Ovary (tissue), 9 donors: Measurements from ENCODE around the gene ODAPH. TPM values are rescaled to one million over a fixed set of nuclear protein-coding genes. Genes with fewer than 3 reads are reported as not detected.

Experiments
- DNase-seq, 5 donors: peaks; one replicate each; pipeline ENCODE4 v3.0.0-alpha.2; 2019 to 2020
- H3K27ac ChIP-seq, 2 donors: fragments of 200-600 bp; one replicate each; pipeline versions ENCODE4 v1.5.1 to v1.8.0; 2019 to 2022
- H3K27me3 ChIP-seq: fragments of 200-600 bp; one replicate; pipeline ENCODE4 v1.8.0; 2022
- H3K36me3 ChIP-seq: fragments of 200-600 bp; sonication (generic); one replicate; pipeline ENCODE4 v1.5.1; 2019
- H3K4me1 ChIP-seq: one replicate; pipeline ENCODE4 v1.8.1; 2013; ENCODE audit warnings: mild to moderate bottlenecking, moderate library complexity; ENCODE audit not compliant: insufficient read depth
- H3K4me3 ChIP-seq: fragments of 200-600 bp; sonication (generic); one replicate; pipeline ENCODE4 v1.5.1; 2017
- H3K9me3 ChIP-seq, 2 donors: fragments of 200-600 bp in 1 of 2; sonication (generic) in 1 of 2; one replicate each; pipeline versions ENCODE4 v1.5.1 to v1.8.1; 2013 to 2019; ENCODE audit warnings: mild to moderate bottlenecking in 1 of 2, moderate library complexity in 1 of 2
- EP300 ChIP-seq: sonication (generic); formaldehyde crosslinking; IDR thresholded peaks from one replicate; pipeline ENCODE4 v1.6.1; 2017; ENCODE audit warnings: antibody characterized with exemption
- POLR2A ChIP-seq: fragments of 450-650 bp; IDR thresholded peaks from one replicate; pipeline ENCODE4 v1.6.1; 2017; ENCODE audit warnings: antibody characterized with exemption, mild to moderate bottlenecking, moderate library complexity
- WGBS, 3 donors: extraction: QIAGEN DNeasy Blood & Tissue Kit in 1 of 3; methylation state at CpG; one replicate each; pipeline versions ENCODE4 v1.1.5 to v1.1.7; 2013 to 2017; 5-methylcytosine and 5-hydroxymethylcytosine counted together
- intact Hi-C, 4 donors: fragments of 100-400 bp; cut with DNase I; formaldehyde crosslinking; loops; one replicate each; pipeline versions ENCODE4 v1.11.0 to v1.15.1; 2022 to 2023
- polyA plus RNA-seq, 2 donors: library from polyadenylated mRNA; stranded (reverse); fragments of 200-250 nt in 1 of 2; fragments of 350-450 nt in 1 of 2; fragmentation: Illumina TruSeq in 1 of 2; extraction: RNeasy Lipid Tissue Mini Kit (QIAGEN cat#74804) in 1 of 2; gene quantifications; one replicate each; pipeline ENCODE4 v1.2.3, GENCODE V29; 2013 to 2014
- total RNA-seq, 7 donors: library from RNA; depleted of rRNA in 2 of 7; stranded (reverse); fragments of >200 nt in 2 of 7; fragmentation: NEBNext Ultra II Directional in 3 of 7; extraction: Animal tissue kit (Norgen Biotek cat#: 25700) in 3 of 7; gene quantifications; one replicate each; pipeline versions ENCODE4 v1.1.0 to v1.2.4, GENCODE V29; 2016 to 2023
- TF ChIP-seq, protein P1 (sequence below), 3 donors: fragments of 450-650 bp in 2 of 3; fragments of 200-600 bp in 1 of 3; IDR thresholded peaks; one replicate each; pipeline versions ENCODE4 v1.5.1 to v1.8.0; 2016 to 2022; ENCODE audit warnings: antibody characterized with exemption in 3 of 3, mild to moderate bottlenecking in 1 of 3
- donor health status: DM: no; HTN: no; CAD: no; lungs with moderate emphysema.
- donor health status: DM: no; HTN: no; CAD: no.
- donor health status: Bipolar disorder and iron deficiency.
- donor health status: DM: yes; HTN: yes; CAD: no.
- donor health status: DM: no; HTN: no; CAD: no.
- donor health status: DM: yes; HTN: yes; CAD: no.

Gene ODAPH
- total and polyA plus RNA-seq, 9 donors = not detected

DNA sequence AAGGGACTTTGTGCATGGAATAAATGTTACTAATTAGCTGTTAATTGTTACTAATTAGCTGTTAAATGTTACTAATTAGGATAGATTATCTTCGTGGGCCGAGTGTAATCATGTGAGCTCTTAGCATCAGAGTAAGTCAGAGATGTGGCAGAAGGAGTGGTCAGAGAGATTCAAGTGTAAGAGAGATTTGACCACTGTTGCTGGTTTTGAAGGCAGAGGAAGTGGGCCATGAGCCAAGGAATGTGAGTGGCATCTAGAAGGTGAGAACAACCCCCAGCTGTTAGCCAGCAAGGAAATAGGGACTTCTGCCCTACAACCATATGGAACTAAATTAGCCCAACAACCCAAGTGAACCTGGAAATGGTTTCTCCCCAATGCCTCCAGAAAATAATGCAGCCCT is 28.2 kb downstream of the ODAPH start:
- Histone ChIP-seq H3K4me3 (no peak overlapping the region), H3K4me1 (no peaks in the 10 kb centered on the region), H3K36me3 (no peaks in the 10 kb centered on the region), H3K27me3 (no peaks in the 10 kb centered on the region), H3K9me3 (no peaks in the 10 kb centered on the region), H3K27ac (no peak overlapping the region)
- TF ChIP-seq EP300 = no peak
- TF ChIP-seq POLR2A = no peak
- TF ChIP-seq, protein P1, sequence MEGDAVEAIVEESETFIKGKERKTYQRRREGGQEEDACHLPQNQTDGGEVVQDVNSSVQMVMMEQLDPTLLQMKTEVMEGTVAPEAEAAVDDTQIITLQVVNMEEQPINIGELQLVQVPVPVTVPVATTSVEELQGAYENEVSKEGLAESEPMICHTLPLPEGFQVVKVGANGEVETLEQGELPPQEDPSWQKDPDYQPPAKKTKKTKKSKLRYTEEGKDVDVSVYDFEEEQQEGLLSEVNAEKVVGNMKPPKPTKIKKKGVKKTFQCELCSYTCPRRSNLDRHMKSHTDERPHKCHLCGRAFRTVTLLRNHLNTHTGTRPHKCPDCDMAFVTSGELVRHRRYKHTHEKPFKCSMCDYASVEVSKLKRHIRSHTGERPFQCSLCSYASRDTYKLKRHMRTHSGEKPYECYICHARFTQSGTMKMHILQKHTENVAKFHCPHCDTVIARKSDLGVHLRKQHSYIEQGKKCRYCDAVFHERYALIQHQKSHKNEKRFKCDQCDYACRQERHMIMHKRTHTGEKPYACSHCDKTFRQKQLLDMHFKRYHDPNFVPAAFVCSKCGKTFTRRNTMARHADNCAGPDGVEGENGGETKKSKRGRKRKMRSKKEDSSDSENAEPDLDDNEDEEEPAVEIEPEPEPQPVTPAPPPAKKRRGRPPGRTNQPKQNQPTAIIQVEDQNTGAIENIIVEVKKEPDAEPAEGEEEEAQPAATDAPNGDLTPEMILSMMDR (IDR thresholded peaks at IDR 0.05) = no peak
- intact Hi-C loops = no loop called here
- no peak for DNase-seq
- WGBS, 3 donors = 81 to 89% (median 87%) methylated on average over 2 of the region's 2 CpGs

DNA sequence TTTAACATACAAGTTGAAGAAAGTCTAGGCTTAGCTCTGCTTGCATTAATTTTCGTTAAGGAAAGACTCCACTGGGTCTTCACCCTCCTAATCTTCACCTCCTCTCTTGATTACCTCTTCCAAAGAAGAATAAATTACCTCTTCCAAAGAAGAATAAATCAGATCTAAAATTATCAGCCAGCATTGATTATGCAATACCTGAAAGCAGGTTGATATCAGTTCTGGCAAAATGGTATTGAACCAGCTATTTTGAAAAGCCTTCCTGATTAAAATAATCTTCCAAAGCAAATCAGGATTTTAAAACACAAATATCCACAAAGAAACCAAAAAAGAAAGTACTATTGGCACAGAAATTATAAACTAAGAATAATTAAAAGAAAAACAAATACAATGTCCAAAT is 37.5 kb downstream of the ODAPH start:
- Histone ChIP-seq H3K4me3 (no peak overlapping the region), H3K27ac (no peak overlapping the region), H3K4me1 (no peaks in the 10 kb centered on the region), H3K36me3 (no peaks in the 10 kb centered on the region), H3K27me3 (no peaks in the 10 kb centered on the region), H3K9me3 (no peaks in the 10 kb centered on the region)
- intact Hi-C loops = no loop called here
- WGBS, 3 donors = 20 to 51% (median 30%) methylated on average over 1 of the region's 1 CpG
- no peak for TF ChIP-seq EP300
- TF ChIP-seq POLR2A = no peak
- TF ChIP-seq, protein P1 (IDR thresholded peaks at IDR 0.05) = no peak
- no peak for DNase-seq

DNA sequence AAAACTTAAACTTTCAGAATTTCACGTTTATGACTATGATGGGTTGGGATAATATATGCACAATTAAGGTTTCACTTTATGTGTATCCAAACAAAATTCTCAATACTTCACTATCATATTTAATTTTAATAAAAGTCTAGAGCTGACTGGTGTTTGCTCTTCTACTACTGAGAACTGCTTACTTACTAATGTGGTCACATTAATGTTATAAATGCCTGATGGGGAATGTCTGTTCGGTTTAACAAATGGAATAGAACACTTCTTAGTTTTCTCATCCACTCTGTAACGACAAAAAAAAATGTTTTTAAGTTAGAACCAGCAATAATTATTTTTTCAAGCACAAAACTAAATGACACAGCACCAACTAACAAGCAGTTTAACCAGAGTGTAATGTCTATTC is 40.2 kb downstream of the ODAPH start:
- Histone ChIP-seq H3K9me3 (no peaks in the 10 kb centered on the region), H3K4me1 (no peaks in the 10 kb centered on the region), H3K27me3 (no peaks in the 10 kb centered on the region), H3K4me3 (no peak overlapping the region), H3K27ac (no peak overlapping the region), H3K36me3 (no peaks in the 10 kb centered on the region)
- WGBS, 3 donors = 77 to 85% (median 85%) methylated on average over 3 of the region's 3 CpGs
- intact Hi-C loops = no loop called here
- TF ChIP-seq, protein P1 (IDR thresholded peaks at IDR 0.05) = no peak
- TF ChIP-seq POLR2A = no peak
- no peak for TF ChIP-seq EP300
- DNase-seq = no peak

DNA sequence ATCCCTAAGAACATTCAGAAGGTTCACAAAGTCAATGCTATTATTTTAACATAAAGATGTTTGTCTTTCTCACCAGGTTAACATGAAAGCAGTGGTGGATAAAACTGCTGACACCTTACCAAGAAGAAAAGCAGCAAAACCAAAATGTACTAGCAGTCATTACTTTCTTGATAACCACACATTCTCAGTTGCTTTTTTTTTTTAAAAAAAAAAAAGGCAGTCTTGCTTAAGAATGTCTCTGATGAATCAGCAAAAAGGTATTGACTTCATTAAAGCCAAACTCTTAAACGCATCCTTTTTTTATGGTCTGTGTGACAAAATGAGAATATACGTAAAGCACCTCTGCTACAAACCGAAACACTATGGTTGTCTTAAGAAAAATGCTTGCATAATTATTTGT is 42.5 kb downstream of the ODAPH start:
- TF ChIP-seq, protein P1 (IDR thresholded peaks at IDR 0.05) = no peak
- TF ChIP-seq EP300 = no peak
- no peak for TF ChIP-seq POLR2A
- intact Hi-C loops = no loop called here
- 57 to 79% (median 76%) methylated on average over 3 of the region's 3 CpGs for WGBS, 3 donors

DNA sequence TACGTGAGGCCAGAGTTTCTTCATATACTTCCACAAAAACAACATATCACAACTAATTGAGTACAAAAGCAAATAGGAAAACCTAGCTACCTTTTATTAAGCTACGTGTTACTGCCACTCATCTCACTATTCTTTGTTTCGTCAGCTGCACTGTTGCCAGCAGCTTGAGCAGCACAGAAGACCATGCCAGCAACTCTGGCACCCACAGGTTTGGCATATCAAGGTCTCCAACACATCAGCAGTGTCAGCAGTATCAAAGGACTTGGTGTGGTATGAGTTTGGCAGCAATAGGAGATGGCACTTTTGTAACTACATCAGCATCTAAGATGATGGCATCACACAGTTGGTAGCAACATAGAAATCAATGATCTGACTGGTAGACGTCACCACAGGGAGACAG is 43.8 kb downstream of the ODAPH start:
- no peaks in the 10 kb centered on the region for H3K27me3 ChIP-seq
- H3K4me1 ChIP-seq = no peaks in the 10 kb centered on the region
- no peaks in the 10 kb centered on the region for H3K9me3 ChIP-seq
- no peak for DNase-seq
- intact Hi-C loops = no loop called here
- no peaks in the 10 kb centered on the region for H3K36me3 ChIP-seq
- H3K4me3 ChIP-seq = no peak overlapping the region
- H3K27ac ChIP-seq = no peak overlapping the region
- WGBS, 3 donors = 92 to 96% (median 96%) methylated on average over 4 of the region's 4 CpGs
- TF ChIP-seq, protein P1 (IDR thresholded peaks at IDR 0.05) = no peak
- TF ChIP-seq EP300 = no peak
- no peak for TF ChIP-seq POLR2A

More for the DNA sequence above, 42.5 kb downstream of the ODAPH start:
- Histone ChIP-seq H3K4me3 (no peak overlapping the region), H3K36me3 (no peaks in the 10 kb centered on the region), H3K9me3 (no peaks in the 10 kb centered on the region), H3K4me1 (no peaks in the 10 kb centered on the region), H3K27me3 (no peaks in the 10 kb centered on the region), H3K27ac (no peak overlapping the region)
- DNase-seq = no peak
